HG03025 (cell line): ENCODE measurements around the gene SMS.

Experiments used
- ATAC-seq: cut with Tn5 transposase; IDR thresholded peaks from one replicate; pipeline ENCODE4 v1.9.1; 2021; ENCODE audit warnings: mild to moderate bottlenecking, moderate library complexity; ENCODE audit not compliant: unreplicated experiment, low FRiP score

The SMS gene

GRCh38 chrX:21974011-21974385 is 33.5 kb downstream of the SMS start:
- peak; percentile 62 for ATAC-seq

GRCh38 chrX:21975242-21975641 is 34.7 kb downstream of the SMS start:
- no peak for ATAC-seq

GRCh38 chrX:21975812-21976211 is 35.3 kb downstream of the SMS start:
- ATAC-seq = no peak

GRCh38 chrX:21978346-21978745 is 37.8 kb downstream of the SMS start:
- ATAC-seq = no peak

- no peak for ATAC-seq
These were observed 41.8 kb downstream of the SMS start for GRCh38 chrX:21982311-21982710.

- ATAC-seq = peak; percentile 97
These were observed 44.8 kb downstream of the SMS start for GRCh38 chrX:21985332-21985777.

- no peak for ATAC-seq
These were observed 46.1 kb downstream of the SMS start for GRCh38 chrX:21986596-21986995.

GRCh38 chrX:21989384-21989783 is 48.9 kb downstream of the SMS start:
- ATAC-seq = no peak

GRCh38 chrX:21990832-21991231 is 50.3 kb downstream of the SMS start:
- ATAC-seq = no peak

GRCh38 chrX:21991504-21991903 is 51.0 kb downstream of the SMS start:
- ATAC-seq = no peak

- peak; percentile 98 for ATAC-seq
These were observed 52.8 kb downstream of the SMS start for GRCh38 chrX:21993265-21993664.

GRCh38 chrX:21996872-21997455 is 56.5 kb downstream of the SMS start:
- no peak for ATAC-seq

GRCh38 chrX:21998037-21998436 is 57.5 kb downstream of the SMS start:
- ATAC-seq = no peak

GRCh38 chrX:22004866-22005265 is 64.4 kb downstream of the SMS start:
- no peak for ATAC-seq

- no peak for ATAC-seq
These were observed 71.5 kb downstream of the SMS start for GRCh38 chrX:22012051-22012450.

- no peak for ATAC-seq
These were observed 72.4 kb downstream of the SMS start for GRCh38 chrX:22012931-22013330.

- ATAC-seq = no peak
These were observed 74.7 kb downstream of the SMS start for GRCh38 chrX:22015139-22015750.

- no peak for ATAC-seq
These were observed 81.3 kb downstream of the SMS start for GRCh38 chrX:22021751-22022324.

GRCh38 chrX:22024577-22024976 is 84.1 kb downstream of the SMS start:
- ATAC-seq = no peak

GRCh38 chrX:22025751-22026150 is 85.2 kb downstream of the SMS start:
- ATAC-seq = no peak

GRCh38 chrX:22026731-22027130 is 86.2 kb downstream of the SMS start:
- ATAC-seq = no peak

- ATAC-seq = no peak
These were observed 91.6 kb downstream of the SMS start, which contains the start of gene PHEX for GRCh38 chrX:22032084-22032483. PHEX (plus strand) TSS chrX:22032325; CDS start chrX:22033006, 681 bp downstream.
